Activated naive CD4-positive, alpha-beta T cell treated with anti-CD3 and anti-CD28 coated beads, Interleukin-2, amount 50 U/mL, for 24 hours (primary cell): ENCODE data around the gene CCDC57.

ENCODE experiments used
- H3K27ac Mint-ChIP-seq: one replicate; pipeline ENCODE4 v1.8.0; 2021; ENCODE audit warnings: mild to moderate bottlenecking, mixed read lengths
- H3K27me3 Mint-ChIP-seq: one replicate; pipeline ENCODE4 v1.8.0; 2021; ENCODE audit warnings: mixed read lengths
- H3K36me3 Mint-ChIP-seq: one replicate; pipeline ENCODE4 v1.8.0; 2021; ENCODE audit warnings: mixed read lengths
- H3K4me1 Mint-ChIP-seq: one replicate; pipeline ENCODE4 v1.8.0; 2021; ENCODE audit warnings: mixed read lengths
- H3K4me3 Mint-ChIP-seq: one replicate; pipeline ENCODE4 v1.8.0; 2021; ENCODE audit warnings: mild to moderate bottlenecking, mixed read lengths
- H3K9me3 Mint-ChIP-seq: one replicate; pipeline ENCODE4 v1.8.0; 2021; ENCODE audit warnings: mixed read lengths

The CCDC57 gene

DNA sequence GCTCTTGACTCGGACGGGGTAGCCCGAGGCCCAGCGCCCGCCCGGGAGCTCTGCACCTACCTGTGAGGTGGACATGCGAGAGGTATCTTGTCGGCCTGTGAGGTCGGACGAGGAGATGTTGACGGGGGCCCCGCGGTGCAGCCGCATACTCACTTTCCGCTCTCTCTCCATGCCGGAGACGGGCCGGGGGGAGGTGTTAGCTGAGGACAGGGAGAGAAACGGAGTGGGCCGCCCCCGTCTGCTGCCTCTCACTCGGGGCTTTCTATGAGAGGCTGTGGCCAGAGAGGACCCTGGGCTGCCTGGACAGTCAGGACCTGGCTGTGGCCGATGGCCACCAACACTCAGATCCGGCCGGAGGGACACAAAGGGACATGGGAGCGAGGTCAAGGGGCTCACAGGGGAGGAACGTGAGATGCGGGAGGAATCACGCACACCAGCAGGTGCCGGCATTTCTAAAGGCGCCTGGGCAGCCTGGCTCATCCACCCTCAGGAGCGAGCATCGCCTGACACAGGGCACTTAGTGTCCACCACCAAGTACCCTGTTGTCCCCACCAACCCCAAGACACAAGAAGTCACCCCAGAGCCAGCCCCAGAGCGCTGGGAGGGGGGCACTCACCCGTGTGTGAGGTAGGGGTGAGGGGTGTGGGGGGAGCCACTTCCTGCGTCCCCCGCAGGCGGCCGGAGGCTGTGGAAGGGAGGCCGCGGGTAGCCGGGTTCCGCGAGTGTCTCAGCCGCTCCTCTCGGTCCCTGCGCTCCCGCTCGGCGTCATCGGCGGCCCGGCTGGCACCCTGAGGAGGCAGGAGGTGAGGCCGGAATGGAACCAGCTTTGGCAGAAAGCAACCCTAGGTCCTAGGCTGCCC, 36.4 kb upstream of the CCDC57 start:
- no peak overlapping the region for H3K27ac Mint-ChIP-seq
- peaks cover 23% of the 10 kb centered on the region for H3K4me1 Mint-ChIP-seq
- peaks cover 12% of the 10 kb centered on the region for H3K36me3 Mint-ChIP-seq
- no peak overlapping the region for H3K4me3 Mint-ChIP-seq
- no peaks in the 10 kb centered on the region for H3K9me3 Mint-ChIP-seq
- no peaks in the 10 kb centered on the region for H3K27me3 Mint-ChIP-seq

DNA sequence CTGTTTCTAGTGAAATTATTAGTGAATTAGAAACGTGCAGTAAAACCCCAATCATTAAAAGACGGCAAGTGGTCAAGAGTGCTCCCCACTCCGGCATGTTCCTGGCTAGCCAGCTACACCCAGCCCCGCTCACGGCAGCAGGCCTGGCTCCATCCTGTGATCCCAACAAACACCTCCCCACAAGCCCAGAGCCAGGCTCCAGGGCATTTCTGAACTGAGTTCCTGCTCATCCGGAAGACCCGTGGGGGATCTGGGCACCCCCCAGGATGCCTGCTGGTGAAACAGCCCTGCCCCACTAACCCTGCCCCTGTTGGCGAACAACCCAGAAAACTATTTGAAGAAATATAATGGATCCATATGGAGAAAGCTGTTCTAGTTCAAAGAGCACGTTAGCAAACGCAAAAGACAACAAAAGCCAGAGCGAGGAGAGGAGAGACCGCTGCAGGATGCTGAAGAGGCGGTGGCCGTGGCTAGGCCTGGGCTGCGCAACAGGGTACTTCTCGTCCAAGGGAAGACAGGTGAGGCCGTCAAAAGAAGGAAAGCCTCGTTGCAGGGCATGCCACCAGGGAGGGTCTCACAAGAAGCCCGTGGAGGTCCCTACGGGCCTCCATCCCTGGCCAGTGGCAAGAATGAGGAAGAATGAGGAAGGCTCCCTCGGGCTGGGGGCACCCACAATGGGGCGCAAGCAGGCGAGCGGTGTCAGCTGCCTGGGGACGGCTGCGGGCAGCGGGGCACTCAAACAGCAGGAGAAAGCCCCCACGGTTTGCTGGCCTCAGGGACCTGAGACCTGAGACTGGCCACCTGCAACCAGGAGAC, 35.4 kb upstream of the CCDC57 start:
- Mint-ChIP-seq H3K36me3 (peaks cover 14% of the 10 kb centered on the region), H3K27me3 (no peaks in the 10 kb centered on the region), H3K4me3 (no peak overlapping the region), H3K4me1 (peaks cover 24% of the 10 kb centered on the region), H3K9me3 (no peaks in the 10 kb centered on the region), H3K27ac (peak overlapping the region; percentile 13)

DNA sequence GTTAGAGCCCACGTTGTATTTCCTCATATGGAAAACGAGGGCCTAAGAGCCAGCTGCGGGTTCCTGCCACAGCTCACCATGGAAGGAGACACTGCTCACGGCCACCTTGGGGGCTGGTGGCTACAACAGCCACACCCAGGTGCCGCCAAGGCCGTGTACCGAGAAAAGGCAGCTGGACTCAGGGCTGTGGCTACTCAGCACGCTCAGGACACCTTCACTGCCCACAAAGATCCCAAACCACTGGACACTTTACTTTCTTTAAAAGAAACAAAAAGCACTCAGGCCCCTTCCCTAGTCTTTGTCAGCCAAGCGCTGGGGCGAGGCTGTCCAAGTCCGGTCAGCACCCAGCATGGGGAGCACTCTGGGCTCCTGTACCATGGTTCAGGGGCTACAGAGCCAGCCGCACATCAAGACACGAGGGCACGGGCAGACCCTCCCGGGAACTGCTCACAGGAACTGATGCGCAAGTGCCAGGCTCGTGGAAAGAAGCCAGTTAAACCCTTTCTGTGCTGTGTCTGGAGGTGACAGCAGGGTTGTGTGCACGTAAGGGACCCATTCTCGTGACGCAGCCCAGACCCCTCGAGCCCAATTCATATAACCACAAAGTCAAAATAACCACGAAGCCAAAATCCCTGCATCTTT, 34.7 kb upstream of the CCDC57 start:
- H3K36me3 Mint-ChIP-seq: peaks cover 9% of the 10 kb centered on the region
- H3K9me3 Mint-ChIP-seq: no peaks in the 10 kb centered on the region
- H3K27me3 Mint-ChIP-seq: no peaks in the 10 kb centered on the region
- H3K4me1 Mint-ChIP-seq: peaks cover 29% of the 10 kb centered on the region
- no peak overlapping the region for H3K4me3 Mint-ChIP-seq
- H3K27ac Mint-ChIP-seq: peak overlapping the region; percentile 13

DNA sequence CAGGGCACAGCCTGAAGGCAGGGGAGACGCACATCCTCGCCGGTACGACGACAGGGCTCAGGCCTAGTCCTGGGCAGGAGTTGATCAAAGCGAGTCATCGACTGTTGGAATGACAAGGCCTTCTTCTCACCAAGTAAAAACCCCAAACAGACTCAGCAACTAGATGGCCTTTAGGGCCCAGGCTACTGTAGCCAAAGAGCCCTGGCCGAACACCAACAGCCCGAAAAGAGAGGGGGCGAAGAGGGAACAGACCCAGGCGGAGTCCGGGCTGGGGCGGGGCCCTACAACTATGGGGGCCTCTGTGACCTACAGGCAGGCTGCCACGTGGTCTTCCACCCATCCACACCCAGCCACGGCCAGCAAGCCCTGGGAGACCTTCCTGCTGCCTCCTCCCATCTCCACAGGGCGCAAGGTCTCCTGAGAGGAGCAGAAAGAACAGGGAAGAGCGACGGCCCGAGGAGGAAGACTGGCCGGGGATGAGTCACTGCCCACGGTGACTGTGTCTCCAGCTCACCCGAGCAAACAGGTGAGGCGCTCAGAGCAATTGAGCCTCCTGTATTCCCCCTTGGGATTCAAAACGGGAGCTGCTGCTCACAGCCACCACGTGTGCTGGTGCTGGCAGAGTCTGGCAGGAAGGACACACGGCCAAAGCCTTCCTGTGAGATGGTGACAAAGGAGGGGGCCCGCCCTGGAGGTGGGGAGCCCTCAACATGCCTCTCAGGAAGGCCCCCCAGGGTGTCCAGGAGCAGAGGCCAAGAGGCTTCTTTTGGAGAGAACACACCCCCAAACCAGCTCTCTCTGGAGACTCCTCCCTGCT, 33.9 kb upstream of the CCDC57 start:
- Mint-ChIP-seq H3K9me3 (no peaks in the 10 kb centered on the region), H3K4me3 (no peak overlapping the region), H3K36me3 (peaks cover 7% of the 10 kb centered on the region), H3K27ac (peak overlapping the region; percentile 30), H3K27me3 (no peaks in the 10 kb centered on the region), H3K4me1 (peaks cover 31% of the 10 kb centered on the region)

DNA sequence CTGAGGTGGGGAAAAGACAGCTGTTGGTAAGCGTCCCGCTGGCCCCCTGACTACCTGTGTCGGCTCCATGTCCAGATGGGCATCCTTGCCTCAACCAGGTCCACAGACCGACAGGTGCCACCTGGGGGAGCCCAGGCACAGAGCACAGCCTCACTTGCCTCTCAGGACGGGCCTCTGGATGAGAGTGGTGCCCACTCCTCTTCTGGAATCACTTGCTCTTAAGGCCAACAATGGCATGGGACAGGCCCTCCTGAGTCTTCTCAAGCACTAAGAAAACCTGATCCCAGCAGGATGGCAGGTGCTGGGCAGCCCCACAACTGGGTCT, 33.4 kb upstream of the CCDC57 start:
- Mint-ChIP-seq H3K4me1 (peaks cover 35% of the 10 kb centered on the region), H3K36me3 (peaks cover 5% of the 10 kb centered on the region), H3K4me3 (no peak overlapping the region), H3K27me3 (no peaks in the 10 kb centered on the region), H3K9me3 (no peaks in the 10 kb centered on the region), H3K27ac (peak overlapping the region; percentile 30)

DNA sequence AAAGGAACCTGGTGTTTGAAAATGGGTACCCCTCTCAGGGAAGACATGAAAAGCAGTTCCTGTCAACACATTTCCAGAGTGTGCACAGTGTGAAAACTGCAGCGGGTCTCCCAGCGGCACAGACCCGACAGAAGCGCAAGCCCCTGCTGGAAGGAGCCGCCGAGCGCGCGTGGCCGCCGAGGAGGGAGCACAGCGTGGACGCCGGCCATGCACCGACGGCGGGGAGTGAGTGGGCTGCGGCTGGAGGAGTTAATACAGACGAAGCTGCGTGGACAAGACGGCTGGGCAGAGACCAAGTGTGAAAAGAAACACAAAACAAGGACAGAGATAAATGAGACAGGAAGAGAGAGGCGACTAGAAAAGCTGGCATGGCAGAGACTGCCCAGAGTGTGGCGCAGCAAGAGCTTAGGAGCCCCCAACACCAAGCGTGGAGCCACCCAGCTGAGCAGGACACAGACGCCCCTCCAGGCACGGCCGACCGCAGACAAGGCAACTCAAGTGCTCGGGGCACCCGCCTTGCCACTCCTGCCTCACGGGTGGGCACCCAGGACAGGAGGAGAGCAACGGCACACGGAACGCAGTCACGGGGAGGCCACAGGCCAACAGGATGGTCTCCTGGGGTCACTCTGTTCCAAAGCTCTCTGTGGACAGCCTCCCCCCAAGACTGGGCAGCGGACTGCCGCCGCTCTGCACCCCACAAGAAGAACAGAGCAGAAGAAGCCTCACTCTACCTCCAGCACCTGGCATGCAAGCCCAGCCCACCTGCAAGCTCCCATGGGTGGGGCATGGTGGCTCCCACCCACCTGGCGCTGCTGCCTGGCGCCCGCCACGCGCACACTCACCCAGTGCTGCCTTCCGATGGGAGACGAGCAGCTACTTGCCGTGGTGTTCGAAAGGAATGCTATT, 32.7 kb upstream of the CCDC57 start:
- Mint-ChIP-seq H3K27ac (peak overlapping the region; percentile 70), H3K4me3 (no peak overlapping the region), H3K27me3 (no peaks in the 10 kb centered on the region), H3K36me3 (peaks cover 5% of the 10 kb centered on the region), H3K4me1 (peaks cover 41% of the 10 kb centered on the region), H3K9me3 (no peaks in the 10 kb centered on the region)

DNA sequence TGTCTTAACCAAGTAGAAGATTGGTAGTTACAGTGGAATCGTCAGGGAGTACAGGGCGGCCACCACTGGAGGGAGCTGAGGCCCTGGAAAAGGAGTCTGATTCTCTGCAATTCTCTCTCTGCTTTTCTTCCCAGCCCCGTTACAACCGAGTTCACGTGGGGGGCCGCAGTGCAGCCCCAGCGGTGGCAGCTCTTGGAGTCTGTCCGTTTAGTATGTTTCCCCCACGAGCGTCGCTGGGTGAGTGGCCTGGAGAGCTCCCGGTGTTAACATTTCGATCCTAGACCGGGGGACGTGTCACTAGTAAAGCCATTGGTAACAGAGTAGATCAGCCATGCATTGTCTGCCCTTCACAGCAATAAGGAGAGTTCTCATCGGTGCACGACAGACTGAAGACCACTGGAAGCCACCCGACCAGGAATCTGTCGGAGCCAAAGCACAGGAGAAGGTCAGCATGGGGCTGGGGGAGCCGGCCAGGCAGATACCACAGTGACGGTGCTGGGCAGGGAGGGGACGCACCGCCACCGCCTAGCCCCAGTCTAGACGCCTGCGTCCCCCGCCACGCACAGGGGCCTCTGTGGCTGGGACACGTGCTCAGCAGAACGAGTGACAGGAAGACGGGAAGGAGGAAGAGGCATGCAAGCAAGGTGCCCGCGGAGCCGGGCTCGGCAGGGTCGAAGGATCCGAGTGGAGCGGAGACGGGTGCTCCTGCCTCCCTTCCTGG, 31.9 kb upstream of the CCDC57 start:
- peak overlapping the region; percentile 85 for H3K27ac Mint-ChIP-seq
- no peak overlapping the region for H3K4me3 Mint-ChIP-seq
- H3K27me3 Mint-ChIP-seq: no peaks in the 10 kb centered on the region
- peaks cover 5% of the 10 kb centered on the region for H3K36me3 Mint-ChIP-seq
- no peaks in the 10 kb centered on the region for H3K9me3 Mint-ChIP-seq
- H3K4me1 Mint-ChIP-seq: peaks cover 50% of the 10 kb centered on the region

DNA sequence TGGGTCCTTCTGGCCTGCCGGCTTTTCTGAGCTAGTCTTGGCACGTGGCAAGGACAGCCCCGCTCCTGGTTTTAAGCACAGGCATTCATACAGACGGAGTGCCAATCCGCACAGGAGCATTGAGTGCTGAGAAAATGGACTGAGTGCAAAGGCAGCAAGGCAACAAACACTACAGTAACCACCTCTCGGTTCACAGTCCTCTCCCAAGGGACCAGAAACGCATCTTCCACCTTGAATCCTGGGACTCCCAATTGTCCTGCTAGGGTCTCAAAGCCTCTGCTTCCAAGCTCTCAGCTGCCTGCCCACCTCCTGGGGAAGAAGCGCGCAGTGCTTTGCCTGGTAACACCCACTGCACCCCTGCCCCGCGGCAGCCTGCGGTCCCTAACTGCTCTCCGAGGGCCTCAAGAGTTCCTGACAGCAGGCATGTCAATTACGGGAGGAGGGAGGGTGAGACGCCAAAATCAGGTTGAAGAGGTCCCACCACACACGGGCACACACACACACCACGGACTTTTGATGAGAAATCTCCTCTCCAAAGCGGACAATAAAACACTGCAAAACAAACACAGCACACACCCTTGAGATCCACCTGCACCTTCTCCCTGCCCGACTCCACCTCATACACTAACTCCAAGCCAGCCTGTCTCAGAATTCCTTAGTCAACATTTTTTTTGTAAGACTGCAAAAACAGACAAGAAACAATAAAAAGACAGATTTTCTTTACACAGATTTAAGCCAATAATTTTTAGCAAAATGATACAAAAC, 31.2 kb upstream of the CCDC57 start:
- H3K4me3 Mint-ChIP-seq: no peak overlapping the region

DNA sequence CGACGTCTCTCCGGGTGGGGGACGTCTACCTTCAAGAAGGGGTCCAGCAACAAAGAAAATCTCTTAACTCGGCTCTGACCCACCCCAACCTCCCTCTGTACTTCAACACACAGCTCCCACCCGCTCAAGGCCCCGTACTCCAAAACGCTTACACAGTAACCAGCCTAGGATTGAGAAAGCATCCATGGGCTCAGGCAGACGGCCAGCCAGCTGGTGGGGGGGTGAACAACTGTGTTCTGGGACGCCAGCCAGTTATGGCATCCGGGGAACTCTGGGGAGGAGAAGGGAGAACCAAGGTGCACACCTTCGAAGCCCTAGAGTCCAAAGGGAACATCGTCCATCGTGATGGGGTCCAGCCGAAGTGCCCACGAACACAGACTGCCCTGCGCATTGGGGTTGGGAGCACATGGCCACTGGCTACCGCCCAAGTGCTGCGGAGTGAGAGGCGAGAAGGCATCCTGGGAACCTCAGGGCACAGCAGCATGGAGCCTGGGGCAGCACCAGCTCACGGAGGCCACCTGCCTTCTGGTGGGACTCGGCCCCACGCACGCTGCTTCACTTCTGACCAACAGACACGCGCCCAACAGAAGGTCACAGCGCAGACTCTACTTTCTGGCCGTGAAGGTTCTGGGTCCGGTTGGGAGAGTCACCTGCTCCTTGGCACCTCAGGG, 30.5 kb upstream of the CCDC57 start:
- no peaks in the 10 kb centered on the region for H3K27me3 Mint-ChIP-seq
- H3K27ac Mint-ChIP-seq: no peak overlapping the region
- H3K4me1 Mint-ChIP-seq: peaks cover 62% of the 10 kb centered on the region
- no peak overlapping the region for H3K4me3 Mint-ChIP-seq
- H3K36me3 Mint-ChIP-seq: peaks cover 5% of the 10 kb centered on the region
- no peaks in the 10 kb centered on the region for H3K9me3 Mint-ChIP-seq

More for the DNA sequence above, 31.2 kb upstream of the CCDC57 start:
- no peaks in the 10 kb centered on the region for H3K9me3 Mint-ChIP-seq
- no peaks in the 10 kb centered on the region for H3K27me3 Mint-ChIP-seq
- H3K27ac Mint-ChIP-seq: peak overlapping the region; percentile 85
- peaks cover 5% of the 10 kb centered on the region for H3K36me3 Mint-ChIP-seq
- peaks cover 56% of the 10 kb centered on the region for H3K4me1 Mint-ChIP-seq

DNA sequence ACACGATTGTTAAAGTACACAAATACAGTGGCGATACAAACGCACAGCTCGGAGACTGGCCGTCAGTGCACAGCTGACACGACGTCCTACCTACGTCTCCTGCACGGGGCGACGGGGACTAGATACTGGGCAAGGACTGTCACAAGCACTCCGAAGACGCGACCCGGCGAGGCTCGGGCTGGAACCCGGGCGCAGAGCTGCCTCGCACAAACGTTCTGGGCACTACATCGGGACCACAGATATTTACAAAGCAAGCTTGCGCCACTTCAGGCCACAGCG, 30.0 kb upstream of the CCDC57 start:
- Mint-ChIP-seq H3K27ac (peak overlapping the region; percentile 88), H3K4me3 (no peak overlapping the region), H3K36me3 (peaks cover 5% of the 10 kb centered on the region), H3K27me3 (no peaks in the 10 kb centered on the region), H3K9me3 (no peaks in the 10 kb centered on the region), H3K4me1 (peaks cover 60% of the 10 kb centered on the region)

DNA sequence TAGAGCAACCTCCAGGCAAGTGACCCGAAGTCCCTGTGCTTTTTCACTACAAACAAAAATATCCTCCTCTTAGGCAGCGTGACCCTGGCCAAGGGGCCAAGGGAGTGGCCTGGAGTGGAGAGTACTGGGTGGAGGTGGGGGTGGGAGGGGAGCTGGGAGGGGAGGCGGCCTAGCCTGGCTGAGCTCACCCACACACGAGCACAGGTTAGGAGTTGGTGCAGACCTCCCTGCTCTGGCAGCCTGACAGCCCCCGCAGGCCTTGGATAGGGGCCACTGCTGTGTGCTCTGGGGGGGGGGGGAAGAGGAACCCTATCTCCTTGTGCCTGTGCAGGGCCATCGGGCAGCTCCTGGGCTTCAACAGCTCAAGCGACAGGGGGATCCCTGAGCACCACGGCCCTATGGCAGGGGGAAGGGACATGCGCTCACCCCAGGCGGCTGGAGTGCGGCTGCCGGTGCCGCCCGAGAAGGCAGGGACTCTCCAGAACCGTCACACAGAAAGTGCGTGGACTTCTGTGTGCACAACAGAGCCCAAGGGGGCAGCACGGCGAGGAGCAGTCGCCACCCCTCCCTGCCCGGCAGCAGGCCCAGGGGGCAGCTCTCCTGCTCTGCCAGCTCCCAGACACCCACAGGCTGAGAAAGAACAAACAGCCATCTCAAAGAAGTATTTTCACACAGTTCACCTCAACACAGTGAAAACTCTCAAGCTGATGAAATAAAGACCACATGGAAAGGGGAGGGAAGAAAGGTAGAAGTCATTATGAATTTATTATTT, 29.5 kb upstream of the CCDC57 start:
- Mint-ChIP-seq H3K27ac (peak overlapping the region; percentile 88), H3K27me3 (no peaks in the 10 kb centered on the region), H3K36me3 (peaks cover 5% of the 10 kb centered on the region), H3K4me3 (no peak overlapping the region), H3K9me3 (no peaks in the 10 kb centered on the region), H3K4me1 (peaks cover 59% of the 10 kb centered on the region)

DNA sequence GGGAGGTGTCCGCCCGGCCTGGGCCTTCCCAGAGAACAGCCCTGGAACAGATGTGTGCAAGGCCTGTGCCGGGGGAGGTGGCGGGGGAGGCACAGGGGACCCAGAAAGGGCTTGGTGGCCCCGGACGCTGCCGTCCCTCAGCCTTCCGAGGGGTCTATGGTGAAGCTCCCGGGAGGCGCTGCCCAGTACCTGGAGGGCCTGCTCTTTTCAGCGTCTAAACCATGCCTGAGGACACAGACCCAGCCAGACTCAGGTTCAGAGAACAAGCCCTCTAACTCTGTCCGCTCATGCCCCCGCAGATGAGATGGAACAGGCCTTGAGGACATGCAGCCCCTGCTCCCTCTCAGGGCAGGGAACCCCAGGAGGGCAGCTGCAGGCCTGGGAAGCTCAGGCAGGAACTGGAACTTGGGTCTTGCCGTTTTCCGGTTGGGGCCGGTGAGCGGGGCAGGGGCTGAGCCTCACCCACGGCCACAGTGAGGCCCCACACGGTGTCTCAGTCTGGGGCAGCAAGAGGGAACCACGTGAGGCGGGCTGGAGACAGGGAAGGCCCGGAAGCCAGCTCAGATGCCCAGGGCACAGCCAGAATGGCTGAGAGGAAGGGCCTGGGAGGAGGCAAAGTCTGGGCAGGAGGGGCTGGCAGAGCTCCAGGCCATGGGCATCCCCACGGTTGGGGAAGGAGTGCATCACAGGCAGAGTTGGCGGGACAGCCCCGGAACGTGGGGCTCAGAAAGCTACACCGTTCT, 28.7 kb upstream of the CCDC57 start:
- Mint-ChIP-seq H3K27ac (peak overlapping the region; percentile 62), H3K4me1 (peaks cover 55% of the 10 kb centered on the region), H3K36me3 (peaks cover 5% of the 10 kb centered on the region), H3K9me3 (no peaks in the 10 kb centered on the region), H3K4me3 (peak overlapping the region; percentile 33), H3K27me3 (no peaks in the 10 kb centered on the region)
